ENCODE data around the gene P2RY2. TPM values are rescaled to one million over a fixed set of nuclear protein-coding genes. Genes with fewer than 3 reads are reported as not detected.
"Not testable (repeated sequence)": the region's sequence is repeated elsewhere in the genome, so short reads cannot be mapped to it uniquely, and the experiment has no call there.

P2RY2 gene
- total RNA-seq, 1 experiment from 2014 or later, result 2.9 TPM

- H3K79me2 ChIP-seq (ENCODE audit: insufficient read depth, low read length); BruUV-seq (replicated peaks); H3K27ac ChIP-seq (ENCODE audit: low read depth, low read length); H3K4me2 ChIP-seq (ENCODE audit: low read length); H3K9ac ChIP-seq (ENCODE audit: low read length); ATAC-seq; CTCF ChIA-PET; H3K27me3 ChIP-seq (ENCODE audit: insufficient read depth, low read length); H4K20me1 ChIP-seq (ENCODE audit: insufficient read depth); H3K36me3 ChIP-seq (ENCODE audit: control insufficient read depth in 1 of 2, insufficient read depth in 2 of 2, low read length in 2 of 2); intact Hi-C loops (cut with micrococcal nuclease); DNase-seq (ENCODE audit: low read depth, low spot score); H3K4me3 ChIP-seq (replicated peaks in 1 of 2; ENCODE audit: low read depth in 1 of 2, low read length in 2 of 2); RAD21 ChIA-PET (ENCODE audit: low non-redundant PET in 1 of 2, low total read pairs in 2 of 2, uncharacterized antibody in 2 of 2, unreplicated experiment in 2 of 2); H3K9me3 ChIP-seq (ENCODE audit: control insufficient read depth in 1 of 2, insufficient read depth in 1 of 2, low read depth in 1 of 2, low read length in 2 of 2); H3K9me2 ChIP-seq (ENCODE audit: insufficient read depth); H2AFZ ChIP-seq (ENCODE audit: low read depth, low read length, poor library complexity, severe bottlenecking); POLR2A ChIA-PET: not testable (repeated sequence)
- peaks cover 27 to 52% of the 10 kb centered on the region in 2 experiments for H3K4me1 ChIP-seq (ENCODE audit: control insufficient read depth in 1 of 2, insufficient read depth in 2 of 2, low read length in 2 of 2)
These were observed 20.3 kb upstream of the P2RY2 start for GRCh38 chr11:73197787-73198186.

DNA sequence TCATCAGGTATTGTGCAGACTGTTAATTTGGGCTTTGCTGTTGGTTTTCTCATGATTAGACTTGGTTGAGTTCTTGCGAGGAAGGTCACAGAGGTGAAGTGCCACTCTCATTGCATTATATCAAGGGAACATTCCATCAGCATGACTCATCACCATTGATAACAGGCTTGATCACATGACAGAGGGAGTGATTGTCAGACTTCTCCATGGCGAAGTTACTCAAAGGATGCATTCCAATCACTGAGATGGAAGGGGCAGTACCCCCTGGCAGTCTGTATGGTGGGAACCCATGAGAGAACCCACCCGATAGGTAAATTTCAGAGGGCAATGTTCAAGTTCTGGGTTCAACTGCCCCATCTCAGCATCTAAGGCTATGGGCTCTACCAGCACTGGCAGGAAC, 19.4 kb upstream of the P2RY2 start:
- H3K4me3 ChIP-seq (replicated peaks in 1 of 2; ENCODE audit: low read depth in 1 of 2, low read length in 2 of 2), result no peak overlapping the region
- DNase-seq (ENCODE audit: low read depth, low spot score) (peak; percentile 45), ATAC-seq (no peak)
- intact Hi-C loops (cut with micrococcal nuclease), result no loop called here
- CTCF ChIA-PET, result no interaction called here
- no peak overlapping the region for H3K27ac ChIP-seq (ENCODE audit: low read depth, low read length)
- no peaks in the 10 kb centered on the region for H4K20me1 ChIP-seq (ENCODE audit: insufficient read depth)
- no peaks in the 10 kb centered on the region for H3K9me2 ChIP-seq (ENCODE audit: insufficient read depth)
- no peaks in the 10 kb centered on the region for H3K27me3 ChIP-seq (ENCODE audit: insufficient read depth, low read length)
- H3K36me3 ChIP-seq (ENCODE audit: control insufficient read depth in 1 of 2, insufficient read depth in 2 of 2, low read length in 2 of 2), result no peaks in the 10 kb centered on the region
- POLR2A ChIA-PET, result no interaction called here
- H2AFZ ChIP-seq (ENCODE audit: low read depth, low read length, poor library complexity, severe bottlenecking), result peak overlapping the region; percentile 74
- BruUV-seq (replicated peaks), result no TSS peak
- RAD21 ChIA-PET (ENCODE audit: low non-redundant PET in 1 of 2, low total read pairs in 2 of 2, uncharacterized antibody in 2 of 2, unreplicated experiment in 2 of 2), result no interaction called here
- H3K79me2 ChIP-seq (ENCODE audit: insufficient read depth, low read length), result no peaks in the 10 kb centered on the region
- H3K9me3 ChIP-seq (ENCODE audit: control insufficient read depth in 1 of 2, insufficient read depth in 1 of 2, low read depth in 1 of 2, low read length in 2 of 2), result no peaks in the 10 kb centered on the region
- peak overlapping the region; percentile 46 for H3K4me2 ChIP-seq (ENCODE audit: low read length)
- H3K4me1 ChIP-seq (ENCODE audit: control insufficient read depth in 1 of 2, insufficient read depth in 2 of 2, low read length in 2 of 2), result peaks cover 27 to 43% of the 10 kb centered on the region in 2 experiments
- H3K9ac ChIP-seq (ENCODE audit: low read length), result no peak overlapping the region
- TF ChIP-seq JUND (IDR thresholded peaks at IDR 0.05) (peak; percentile 73), EZH2phosphoT487 (IDR thresholded peaks at IDR 0.05; ENCODE audit: borderline replicate concordance) (no peak), ATF3 (IDR thresholded peaks at IDR 0.05) (no peak), YY1 (IDR thresholded peaks at IDR 0.05; ENCODE audit: extremely low read depth, insufficient replicate concordance, low read depth, low read length) (no peak), SP1 (IDR thresholded peaks at IDR 0.05; ENCODE audit: low read depth) (peak; percentile 31; the same call in 1 of the 2 replicates), FOSL1 (IDR thresholded peaks at IDR 0.05; ENCODE audit: low read depth) (peak; percentile 85), CBX3 (IDR thresholded peaks at IDR 0.05; ENCODE audit: low read depth) (no peak), CEBPB (IDR thresholded peaks at IDR 0.05; ENCODE audit: low read depth) (peak; percentile 8; the same call in 1 of the 2 replicates), MAX (IDR thresholded peaks at IDR 0.05) (peak; percentile 26; the same call in 1 of the 2 replicates)
- TF ChIP-seq, protein P1, sequence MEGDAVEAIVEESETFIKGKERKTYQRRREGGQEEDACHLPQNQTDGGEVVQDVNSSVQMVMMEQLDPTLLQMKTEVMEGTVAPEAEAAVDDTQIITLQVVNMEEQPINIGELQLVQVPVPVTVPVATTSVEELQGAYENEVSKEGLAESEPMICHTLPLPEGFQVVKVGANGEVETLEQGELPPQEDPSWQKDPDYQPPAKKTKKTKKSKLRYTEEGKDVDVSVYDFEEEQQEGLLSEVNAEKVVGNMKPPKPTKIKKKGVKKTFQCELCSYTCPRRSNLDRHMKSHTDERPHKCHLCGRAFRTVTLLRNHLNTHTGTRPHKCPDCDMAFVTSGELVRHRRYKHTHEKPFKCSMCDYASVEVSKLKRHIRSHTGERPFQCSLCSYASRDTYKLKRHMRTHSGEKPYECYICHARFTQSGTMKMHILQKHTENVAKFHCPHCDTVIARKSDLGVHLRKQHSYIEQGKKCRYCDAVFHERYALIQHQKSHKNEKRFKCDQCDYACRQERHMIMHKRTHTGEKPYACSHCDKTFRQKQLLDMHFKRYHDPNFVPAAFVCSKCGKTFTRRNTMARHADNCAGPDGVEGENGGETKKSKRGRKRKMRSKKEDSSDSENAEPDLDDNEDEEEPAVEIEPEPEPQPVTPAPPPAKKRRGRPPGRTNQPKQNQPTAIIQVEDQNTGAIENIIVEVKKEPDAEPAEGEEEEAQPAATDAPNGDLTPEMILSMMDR (IDR thresholded peaks at IDR 0.05 in 2 of 3, conservative IDR thresholded peaks at IDR 0.05 in 1 of 3; ENCODE audit: borderline replicate concordance in 1 of 3, insufficient read depth in 1 of 3, low read depth in 2 of 3, low read length in 2 of 3), result no peak

All from HCT116 (cell line).